ENCODE data around the gene DDO.

DNA sequence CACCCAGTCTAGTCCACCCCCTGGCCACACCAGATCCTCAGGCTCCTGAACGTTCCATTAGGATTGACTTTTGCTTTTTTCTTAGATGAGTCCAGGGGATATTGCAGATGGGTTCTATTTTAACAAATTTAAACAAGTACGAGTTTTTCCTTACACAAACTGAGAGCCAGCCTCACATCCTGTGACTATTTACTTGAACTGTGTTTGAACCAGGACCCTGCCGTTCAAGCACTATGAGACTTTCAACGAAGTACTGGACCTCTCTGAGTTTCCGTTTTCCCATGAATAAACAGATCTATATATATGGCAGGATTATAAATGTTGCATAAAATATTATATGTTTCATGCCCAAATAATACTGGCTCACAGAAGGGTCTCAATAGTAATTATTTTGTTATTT is 55.8 kb downstream of the DDO start:
- TF ChIP-seq CTCF (IDR thresholded peaks at IDR 0.05) (no peak), POLR2A (IDR thresholded peaks at IDR 0.05) (no peak), EP300 (IDR thresholded peaks at IDR 0.05) (no peak)

Data from tibial nerve (tissue), 4 donors.